ENCODE data around the gene EXOG.

The EXOG gene

DNA sequence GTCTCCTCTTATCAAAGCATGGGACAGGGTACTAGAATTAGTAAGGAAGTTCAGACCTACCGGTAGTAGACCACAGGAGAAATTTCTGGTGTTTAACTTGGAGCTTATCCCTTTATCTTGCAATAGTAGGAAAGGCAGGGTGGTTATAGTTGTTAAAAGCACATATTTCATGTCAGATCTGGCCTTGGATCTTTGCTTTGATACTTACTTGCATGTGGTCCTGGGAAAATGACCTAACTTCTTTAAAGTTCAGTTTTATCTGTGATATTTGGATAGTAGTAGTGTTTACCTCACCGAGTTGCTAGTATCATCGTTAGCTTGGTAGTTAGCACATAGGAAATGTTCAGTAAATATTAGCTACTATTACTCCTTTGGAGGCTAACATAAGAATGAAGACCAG lies 15.4 kb downstream of the EXOG start:
- DNase-seq, result no peak

DNA sequence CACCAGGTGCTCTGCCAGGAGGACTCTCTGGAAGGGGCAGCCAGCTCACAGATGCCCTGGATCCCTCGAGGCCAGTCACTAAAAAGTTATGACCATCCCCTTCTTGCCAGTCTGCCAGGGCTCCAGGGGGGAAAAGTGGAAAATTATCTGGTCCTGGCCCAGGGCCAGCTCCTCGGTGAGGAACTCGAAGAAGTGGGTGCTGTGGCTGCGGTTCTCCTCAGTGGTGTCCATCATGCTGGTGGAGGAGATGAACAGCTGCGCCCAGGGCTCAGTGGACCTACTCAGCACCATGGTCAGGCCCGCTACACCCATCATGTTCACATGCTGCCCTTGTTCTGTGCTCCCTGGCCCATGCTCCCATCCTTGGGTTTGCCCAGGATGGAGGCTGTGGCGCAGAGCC lies 19.2 kb downstream of the EXOG start:
- DNase-seq, result no peak

DNA sequence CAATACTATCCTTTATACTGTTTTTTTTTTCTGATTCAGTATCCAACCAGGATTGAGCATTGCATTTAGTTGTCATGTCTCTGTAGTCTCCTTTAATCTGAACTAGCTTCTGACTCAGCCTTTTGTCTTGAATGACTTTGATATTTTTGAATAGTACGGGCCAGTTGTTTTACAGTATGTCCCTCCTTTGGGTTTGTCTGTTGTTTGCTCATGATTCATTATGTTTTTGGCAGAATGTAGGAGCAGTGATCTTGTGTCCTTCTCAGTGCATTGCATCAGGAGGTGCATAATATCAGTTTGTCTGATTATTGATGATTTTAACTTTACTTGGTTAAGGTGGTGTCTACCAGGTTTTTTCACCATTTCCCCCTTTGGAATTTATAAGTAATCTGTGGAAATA lies 20.5 kb downstream of the EXOG start:
- no peak for DNase-seq

DNA sequence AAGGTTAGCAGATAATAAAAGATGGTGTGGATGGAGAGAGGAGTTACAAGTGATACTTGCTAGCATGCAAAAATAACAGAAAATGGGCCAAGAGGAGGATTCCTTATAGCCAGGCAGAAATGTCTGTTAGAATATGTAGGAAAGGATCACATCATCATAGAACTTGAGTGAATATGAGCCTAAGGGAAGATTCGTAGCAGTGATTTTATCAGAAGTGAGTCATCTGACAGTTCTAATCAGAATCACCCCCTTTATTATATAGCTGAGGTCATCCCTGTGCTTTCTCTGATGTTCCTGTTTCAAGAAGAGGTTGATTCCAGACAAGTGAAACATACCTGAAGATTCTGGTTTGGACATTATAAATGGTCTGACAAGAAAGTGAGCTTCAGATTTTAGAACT lies 22.9 kb downstream of the EXOG start:
- no peak for DNase-seq

DNA sequence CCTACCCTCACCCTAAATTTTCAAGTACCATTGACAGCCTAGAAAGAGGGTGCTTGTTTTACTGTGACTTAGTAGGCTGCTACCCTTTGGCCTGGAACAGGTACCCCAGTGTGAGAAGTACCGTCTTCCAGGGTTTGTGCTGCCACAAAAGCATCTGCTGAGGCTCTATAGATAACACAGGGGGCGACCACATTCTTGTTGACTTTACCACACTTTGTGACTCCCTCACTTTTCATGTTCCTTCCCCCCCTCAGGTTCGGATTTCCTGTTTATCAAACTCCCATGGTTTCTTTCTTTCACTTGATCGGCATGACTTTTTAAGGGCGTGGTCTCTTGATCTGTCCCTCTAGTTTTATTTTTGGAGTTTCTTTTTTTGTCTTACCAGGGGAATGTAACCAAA lies 23.5 kb downstream of the EXOG start:
- no peak for DNase-seq

DNA sequence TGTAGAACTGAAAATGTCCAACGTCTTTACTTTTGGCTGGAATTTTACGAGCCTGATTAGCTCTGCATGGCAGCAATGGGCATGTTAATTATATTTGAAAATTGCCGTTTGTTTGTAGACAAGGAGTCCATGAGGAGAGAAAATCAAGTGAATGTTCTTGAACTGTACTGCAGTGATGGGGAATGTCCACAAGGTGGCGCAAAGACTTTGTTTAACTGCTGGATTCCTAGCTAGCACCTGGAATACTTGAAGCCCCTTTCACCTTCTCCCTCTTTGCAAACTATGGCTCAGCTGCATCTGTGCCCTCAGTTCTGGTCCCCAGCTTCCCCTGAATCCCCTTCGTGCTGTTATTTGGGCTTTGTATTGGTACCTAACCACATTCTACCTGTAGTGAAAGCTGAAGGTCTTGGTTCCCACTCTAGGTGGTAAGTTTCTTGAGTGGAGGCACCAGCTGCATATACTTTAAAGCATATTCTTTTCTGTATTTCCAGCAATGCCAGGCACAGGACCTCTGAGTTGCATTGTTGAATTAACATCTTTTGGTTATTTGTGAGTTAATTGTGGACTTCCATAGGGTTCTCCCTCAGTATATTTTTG lies 25.3 kb downstream of the EXOG start:
- DNase-seq, result peak in 3 of 4 experiments; percentile 13 to 31 (median 18)

DNA sequence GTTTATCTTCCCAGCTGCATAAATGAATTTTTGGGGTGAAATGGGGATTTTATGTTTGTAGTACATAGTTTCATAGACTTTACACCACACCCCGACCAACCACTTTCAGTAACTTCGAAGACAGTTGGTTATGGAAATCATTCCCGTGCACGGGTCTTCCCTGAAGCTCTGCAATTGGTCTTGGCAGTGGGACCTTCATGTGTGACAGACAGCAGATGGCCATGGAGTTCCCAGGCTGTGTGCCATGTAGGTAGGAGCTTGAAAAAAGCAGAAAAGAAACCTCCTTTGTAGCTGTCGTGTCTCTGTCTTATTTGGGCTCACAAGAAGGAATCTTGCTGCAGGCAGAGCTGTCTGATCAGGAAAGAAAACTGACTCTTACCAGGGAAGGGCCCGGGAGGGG lies 25.9 kb downstream of the EXOG start:
- DNase-seq, result no peak

DNA sequence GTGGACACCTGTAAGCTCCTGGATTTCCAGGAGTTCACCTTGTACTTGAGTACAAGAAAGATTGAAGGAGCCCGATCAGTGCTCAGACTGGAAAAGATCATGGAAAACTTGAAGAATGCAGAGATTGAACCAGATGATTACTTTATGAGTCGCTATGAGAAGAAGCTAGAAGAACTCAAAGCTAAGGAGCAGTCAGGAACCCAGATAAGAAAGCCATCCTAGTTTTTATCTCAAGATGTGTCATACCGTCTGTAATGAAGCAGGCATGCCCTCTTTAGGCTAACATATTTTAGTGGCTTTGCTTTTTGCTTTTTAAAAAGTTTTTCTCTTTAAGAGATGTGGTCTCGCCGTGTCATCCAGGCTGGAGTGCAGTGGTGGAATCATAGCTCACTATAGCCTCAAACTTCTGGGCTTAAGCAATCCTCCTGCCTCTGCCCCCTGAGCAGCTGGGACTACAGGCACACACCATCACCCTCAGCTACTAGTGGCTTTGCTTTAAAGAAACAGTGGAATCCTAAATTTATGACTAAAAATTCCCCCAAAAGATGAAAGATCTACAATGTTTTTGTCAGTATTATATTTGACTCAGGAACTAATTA lies 28.1 kb downstream of the EXOG start:
- no peak for DNase-seq

DNA sequence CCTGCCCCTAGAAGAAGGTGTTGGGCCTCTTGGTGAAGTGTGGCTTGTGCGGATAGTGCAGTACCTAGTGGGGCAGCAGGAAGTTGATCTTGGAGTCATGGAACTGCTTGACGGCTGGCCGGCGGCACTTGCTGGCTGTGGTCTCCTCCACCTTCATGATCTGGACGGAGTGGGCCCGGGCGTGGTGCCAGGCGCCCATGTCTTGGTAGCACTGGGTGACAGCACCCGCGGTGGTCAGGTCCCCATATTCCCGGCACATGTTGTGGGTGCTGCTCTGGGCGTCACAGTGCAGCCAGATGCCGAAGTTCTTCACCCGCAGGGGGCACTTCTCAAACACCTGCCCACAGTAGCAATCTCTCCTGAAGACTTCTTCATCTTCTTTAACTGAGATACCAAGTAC lies 30.7 kb downstream of the EXOG start:
- no peak for DNase-seq

DNA sequence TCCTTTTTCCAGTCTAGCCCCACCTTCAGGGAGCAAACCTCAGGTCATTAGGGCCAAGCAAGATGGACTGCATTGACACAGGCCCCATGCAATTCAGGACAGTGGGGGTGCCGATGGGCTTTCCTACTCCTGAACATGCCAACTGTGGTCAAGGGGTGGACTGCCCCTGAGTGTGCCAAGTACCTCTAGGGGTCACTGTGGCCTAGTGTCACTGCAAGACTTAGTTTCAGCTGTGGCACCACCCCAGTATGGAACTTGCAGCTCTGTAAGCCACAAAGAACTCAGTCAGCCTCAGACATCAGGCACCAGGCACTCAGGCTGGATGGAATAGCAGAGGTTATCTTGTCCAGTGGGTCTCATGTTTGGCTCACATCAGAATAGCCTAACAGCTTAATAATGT lies 32.3 kb downstream of the EXOG start:
- DNase-seq, result no peak

DNA sequence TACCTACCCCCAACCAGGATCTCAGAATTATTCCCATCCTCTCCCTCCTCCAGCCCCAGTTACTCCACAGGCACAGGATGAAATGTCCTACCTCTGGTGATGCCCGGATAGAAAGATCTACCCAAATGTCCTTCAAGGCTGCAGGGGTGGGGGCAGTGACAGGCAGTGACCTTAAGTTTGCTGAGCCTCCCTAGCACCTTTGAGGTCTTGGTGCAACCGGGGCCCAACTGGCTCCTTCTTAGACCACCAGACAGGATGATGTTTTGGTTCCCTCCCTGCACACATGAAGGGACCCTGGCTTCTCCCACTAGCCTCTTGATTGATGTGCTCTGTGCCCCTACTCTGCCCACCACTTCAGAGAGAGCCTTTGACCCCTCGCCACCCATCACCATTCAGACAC lies 36.4 kb downstream of the EXOG start:
- DNase-seq, result no peak

DNA sequence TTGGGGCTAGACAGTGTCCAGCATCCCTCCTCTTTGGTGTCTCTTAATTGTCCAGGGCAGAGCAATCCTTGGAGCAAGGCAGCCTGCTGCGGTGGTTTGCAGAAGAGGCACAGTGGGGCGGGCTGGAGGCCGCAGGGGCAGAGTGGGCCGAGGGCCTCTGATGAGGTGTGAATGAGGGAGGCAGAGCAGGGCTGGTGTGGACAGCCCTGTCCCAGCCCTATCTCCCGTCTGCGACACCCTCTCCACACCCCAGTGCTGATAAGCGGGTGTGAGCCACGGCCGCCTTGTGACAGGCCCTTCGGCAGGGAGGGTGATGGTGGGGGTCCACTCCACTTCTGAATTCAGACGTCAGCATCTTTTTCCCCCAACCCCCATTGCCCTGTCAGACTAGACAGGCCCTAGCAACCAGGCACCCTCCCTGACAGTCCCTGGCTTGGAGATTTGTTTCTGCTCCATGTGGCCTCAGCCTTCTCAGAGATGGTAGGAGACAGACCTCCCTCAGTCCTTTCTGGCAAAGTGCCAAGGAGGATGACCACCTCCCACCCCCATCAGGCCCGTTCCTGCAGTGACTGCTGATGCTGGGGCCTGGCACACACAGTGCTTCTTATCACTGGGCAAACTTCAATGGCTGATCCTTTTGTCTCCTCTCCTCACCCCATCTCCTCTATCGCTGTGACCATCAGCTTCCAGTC lies 37.3 kb downstream of the EXOG start:
- DNase-seq, result no peak

DNA sequence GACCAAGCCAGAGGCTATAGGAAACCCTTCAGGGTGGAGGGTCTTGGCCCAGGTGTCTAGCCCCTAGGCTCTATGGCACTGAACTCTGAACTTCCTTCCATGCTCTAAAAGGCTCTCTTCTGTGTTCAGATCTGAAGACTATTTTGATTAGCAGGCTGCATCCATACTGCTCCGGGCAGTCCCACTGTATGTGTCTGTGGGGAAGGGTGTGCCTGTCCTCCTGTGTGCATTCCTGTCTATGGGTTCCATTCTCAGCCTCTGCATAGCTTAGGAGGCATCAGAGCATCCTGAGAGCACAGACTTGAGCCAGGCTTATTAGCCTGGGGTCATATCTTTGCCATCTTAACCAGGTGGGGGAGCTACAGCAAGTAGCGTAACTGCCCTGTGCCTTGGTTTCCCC lies 38.0 kb downstream of the EXOG start:
- no peak for DNase-seq

DNA sequence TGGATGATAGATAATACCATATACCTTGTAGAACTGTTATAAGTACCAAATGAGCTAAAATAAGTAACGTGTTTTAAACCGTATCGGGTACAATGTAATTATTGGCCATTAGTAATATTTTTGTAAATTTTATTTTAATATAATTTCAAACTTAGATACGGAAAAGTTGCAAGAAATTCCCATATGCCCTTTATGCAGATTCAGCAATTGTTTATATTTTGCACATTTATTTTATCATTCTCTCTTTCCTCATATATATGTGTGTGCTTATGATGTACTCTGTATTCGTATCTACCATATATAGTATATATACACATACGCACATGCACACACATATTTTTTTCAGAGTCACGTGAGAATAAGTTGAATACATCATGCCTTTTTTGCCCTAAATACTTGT lies 38.5 kb downstream of the EXOG start:
- DNase-seq, result no peak

DNA sequence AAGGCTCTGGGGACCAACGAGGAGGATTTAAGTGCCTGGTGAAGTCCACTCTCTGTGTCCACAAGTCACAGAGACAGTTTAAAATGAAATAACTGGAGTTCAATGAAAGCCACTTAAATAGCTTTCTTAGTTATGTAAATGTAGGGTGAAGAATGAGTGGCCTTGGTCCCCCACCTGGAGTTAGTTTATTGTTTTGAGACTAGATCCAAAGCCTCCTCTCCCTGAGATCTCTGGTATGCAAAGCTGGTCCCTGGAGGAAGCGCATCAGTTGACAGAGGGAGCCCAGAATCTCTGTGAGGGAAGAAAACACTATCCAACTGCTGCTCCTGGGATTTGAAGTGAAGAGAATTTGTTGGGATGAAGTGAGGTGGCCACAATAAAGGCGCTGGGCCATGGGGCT lies 40.5 kb downstream of the EXOG start:
- no peak for DNase-seq

DNA sequence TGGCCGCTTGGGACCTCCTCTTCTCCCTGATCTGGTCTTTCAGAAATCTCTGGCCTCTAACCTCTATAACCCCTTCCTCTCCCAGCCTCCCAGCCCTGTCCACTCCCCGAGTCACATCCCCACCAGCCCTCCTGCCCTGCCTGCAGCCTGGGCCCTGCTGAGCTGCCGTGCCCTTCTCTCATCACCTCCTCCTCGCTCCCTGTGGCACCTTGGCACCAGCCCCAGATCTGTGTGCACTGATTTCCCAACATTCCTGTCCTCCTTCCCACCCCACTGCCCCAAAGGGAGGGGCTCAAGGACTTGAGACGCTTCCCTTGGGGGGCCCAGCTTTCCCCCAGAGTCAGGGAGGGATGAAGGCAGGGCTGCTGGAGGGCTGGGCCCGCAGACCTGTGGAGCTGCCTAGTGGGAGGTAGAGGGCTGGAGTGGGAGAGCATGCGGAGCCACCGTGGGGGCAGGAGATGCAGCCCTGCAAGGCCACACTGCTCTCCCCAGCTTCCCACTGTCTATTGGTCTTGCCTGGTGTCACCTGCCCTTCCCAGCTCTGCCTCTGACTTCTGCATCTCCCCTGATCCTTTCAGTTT lies 42.7 kb downstream of the EXOG start:
- DNase-seq, result no peak

DNA sequence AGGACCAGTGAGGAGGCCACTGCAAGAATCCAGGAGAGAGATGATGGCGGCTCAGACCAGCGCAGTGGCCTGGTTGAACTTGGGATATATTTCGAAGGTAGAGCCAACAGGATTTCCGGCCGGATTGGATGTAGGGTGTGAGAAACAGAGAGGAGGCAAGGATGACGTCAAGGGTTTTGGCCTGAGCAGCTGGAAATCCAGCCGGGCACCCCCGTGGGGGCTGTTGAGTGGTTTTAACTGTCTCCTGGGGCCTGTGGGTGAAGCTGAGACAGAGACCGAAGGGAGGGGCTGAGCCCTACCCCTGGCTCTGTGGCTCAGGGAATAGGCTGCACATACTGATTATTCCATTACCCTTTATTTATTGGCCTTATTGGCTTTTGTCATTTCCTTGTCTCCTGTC lies 45.7 kb downstream of the EXOG start:
- DNase-seq, result no peak

DNA sequence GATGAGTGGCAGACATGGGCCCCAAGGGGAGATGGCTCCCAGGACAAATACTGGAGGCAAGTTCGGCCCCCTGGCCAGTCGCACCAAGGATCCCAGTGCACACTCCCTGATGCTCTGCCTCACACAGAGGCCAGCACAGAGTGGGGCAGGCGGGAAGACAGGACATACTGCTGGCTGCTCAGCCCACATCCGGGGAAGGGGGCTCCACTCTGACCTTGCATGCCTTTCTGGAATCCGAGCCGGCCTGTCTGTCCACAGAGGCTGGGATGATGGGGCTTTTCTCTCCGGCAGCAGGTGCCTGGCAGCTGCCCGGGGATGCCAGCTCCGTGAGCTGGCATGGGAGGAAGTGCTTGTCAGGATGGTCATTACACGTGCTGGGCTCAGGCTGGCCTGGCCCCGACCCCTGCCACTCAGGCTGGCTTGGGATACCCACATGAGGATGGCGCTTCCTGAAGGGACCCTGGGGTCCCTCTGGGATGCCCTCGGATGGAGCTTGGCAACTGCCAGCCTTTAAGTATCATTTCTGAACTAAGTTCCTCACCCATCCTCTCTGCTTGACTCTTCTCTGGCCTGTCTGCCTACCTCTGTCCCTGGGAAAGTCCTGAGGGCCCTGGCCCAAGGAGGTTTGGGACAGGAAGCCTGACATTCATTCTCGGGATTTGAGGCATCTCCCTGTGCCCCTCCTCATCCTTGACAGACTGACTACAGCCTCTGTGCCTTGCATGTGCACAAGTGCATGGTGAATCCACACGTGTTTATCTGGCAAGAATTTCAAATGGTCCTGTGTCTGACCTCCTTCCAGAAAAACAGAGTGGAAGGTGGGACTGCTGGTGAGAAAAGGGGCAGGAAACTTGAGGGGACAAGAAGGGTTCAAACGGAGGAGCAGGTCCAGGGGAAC lies 46.5 kb downstream of the EXOG start:
- DNase-seq, result no peak

DNA sequence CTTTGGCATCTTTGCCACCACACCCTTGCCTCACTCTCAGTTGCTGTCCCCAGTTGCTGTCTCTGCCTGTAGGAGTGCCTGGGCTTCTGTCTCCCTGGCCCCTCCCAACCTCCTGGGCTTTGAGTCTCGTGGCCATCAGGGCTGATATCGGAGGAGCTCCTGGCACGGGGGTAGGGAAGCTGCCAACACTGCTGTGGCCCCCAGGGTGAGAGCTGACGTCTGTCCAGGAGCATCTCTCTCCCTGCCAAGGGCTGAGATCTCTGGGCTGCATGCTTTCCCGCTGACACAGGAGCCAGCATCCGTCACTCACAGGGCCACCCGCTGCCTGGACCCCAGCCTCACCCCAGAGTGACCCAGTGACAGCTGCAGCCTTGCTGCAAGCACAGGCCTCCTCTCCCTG lies 47.4 kb downstream of the EXOG start:
- DNase-seq, result no peak

DNA sequence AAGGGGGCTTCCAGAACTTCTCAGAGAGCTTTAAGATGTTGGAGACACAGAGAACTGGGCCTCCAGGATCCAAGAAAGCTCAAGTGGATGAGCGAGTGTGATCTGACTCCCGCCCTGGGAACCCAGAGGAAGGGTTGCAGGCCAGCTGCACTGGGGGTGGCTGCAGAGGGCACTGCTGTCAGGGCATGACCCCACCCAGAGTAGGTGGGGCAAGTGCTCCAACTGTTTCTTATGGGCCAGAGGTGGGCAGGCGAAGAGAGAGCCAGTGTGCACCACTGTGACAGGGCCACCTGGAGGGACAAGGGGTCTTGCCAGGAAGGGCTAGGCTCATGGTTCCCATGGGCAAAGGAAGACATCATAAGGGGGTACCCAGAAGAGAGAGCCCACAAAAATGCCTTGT lies 48.8 kb downstream of the EXOG start:
- DNase-seq, result no peak

DNA sequence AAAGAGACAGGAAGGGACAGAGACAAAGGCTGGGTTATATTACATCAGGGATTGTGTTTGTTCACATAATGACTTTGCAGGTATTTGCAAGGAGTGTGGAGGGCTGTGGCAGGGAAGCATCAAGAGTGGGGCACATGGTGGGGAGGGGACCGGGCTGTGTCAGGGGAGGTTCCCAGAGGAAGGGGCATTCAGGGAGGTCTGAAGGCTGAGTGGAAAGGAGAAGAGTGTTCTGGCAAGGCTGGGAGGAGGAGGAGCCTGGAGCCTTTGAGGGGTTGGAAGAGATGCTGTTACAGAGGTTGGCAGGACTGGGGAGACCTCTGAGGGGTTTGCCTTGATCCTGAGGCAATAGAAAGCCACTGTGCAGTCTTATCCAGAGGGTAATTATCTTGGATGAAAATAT lies 49.4 kb downstream of the EXOG start:
- DNase-seq, result no peak

DNA sequence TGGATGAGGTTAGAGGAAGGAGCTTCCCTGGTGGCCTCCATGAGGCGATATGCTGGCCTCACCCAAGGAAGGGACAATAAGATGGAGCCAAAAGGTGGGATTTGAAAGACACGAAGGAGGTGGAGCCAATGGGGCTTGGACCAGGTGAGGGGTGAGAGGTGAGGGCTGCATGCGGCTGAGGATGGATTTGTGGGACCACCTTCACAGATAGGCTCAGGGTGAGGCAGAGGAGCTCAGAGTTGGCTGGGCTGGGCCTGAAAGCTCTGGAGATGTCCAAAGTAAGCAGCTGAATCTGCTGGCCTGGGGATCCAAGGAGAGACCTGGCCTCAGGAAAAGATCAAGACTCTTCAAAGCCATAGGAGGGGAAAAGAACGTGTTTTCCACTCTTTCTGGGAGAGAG lies 49.8 kb downstream of the EXOG start:
- DNase-seq, result no peak

DNA sequence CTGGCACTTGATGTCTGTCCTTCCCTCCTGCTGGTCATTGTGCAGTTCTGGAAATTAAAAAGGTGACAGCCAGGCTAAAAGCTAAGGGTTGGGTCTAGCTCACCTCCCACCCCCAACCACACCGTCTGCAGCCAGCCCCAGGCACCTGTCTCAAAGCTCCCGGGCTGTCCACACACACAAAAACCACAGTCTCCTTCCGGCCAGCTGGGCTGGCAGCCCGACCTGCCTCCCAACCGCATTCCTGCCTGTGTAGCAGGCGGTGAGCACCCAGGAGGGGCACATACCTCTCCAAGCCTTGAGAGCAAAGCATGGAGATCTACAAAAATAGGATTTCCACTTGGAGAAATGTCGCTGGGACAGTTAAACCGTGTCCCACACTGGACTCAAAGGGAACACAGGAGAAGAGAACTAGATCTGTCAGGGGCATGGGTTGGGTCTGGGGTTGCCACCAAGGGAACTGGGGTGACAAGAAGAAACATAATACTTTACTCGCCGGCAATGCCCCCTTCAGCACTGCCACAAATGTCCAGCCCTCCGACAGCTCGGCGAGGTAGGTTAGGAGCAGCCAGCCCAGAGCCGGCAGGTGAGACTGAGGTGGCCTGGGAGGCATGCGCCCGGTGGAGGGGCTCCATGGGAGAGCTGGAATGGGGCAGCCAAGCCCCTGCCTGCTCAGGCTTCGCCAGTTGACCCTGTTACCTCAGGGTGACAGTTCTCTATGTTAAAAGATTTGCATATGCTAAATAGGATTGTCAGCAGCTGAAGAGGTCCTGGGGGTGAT lies 52.2 kb downstream of the EXOG start:
- no peak for DNase-seq

All from activated CD4-positive, CD25-positive, alpha-beta regulatory T cell (primary cell).